Putamen (tissue), 1 donor: Measurements from ENCODE around the gene IL17RD.

ENCODE experiments used
- DNase-seq: peaks from one replicate; pipeline ENCODE4 v3.0.0-alpha.2; 2016; ENCODE audit warnings: low spot score

The IL17RD gene

GRCh38 chr3:57130571-57131209, 34.5 kb downstream of the IL17RD start:
- DNase-seq = no peak

DNA sequence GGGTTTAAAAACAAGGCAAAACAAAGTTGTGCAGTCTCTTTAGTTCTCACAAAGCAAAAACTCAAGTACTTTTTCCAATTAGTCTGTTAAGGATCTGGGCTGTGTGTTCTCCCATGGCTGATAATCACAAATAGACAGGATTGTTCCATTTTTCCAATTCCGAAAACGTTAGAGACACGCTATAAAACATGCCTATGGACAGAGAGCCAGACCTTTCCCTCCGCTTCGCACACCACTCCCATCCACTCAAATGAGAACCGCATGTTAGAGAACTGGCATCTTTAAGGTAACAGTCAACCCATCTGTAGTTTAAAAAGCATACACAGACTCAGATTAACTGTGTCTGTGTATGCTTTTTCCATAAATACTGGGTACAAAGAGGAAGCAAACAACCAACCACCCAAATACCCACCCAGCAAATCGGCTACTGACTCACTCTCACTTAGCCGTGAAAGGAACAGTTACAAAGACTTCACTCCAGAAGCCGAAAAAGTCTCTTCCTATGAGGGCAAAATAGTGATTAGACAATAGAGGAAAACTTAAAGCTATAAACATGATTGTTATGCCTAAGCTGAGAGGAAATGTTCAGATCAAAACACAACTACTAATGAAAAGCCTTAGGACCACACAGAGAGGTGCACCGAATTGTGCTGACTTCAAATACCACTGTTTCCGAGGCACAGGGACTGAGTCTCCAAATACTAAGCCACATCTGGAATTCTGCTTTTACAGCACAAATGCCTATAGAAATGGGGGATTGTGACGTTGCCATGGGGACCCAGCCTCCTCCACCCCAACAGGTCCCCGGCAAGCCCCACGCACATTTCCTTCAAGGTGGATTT, 36.1 kb downstream of the IL17RD start:
- no peak for DNase-seq

- no peak for DNase-seq
Measured at GRCh38 chr3:57127891-57128518, 37.1 kb downstream of the IL17RD start.

- no peak for DNase-seq
Measured at GRCh38 chr3:57126244-57126643, 38.9 kb downstream of the IL17RD start.

DNA sequence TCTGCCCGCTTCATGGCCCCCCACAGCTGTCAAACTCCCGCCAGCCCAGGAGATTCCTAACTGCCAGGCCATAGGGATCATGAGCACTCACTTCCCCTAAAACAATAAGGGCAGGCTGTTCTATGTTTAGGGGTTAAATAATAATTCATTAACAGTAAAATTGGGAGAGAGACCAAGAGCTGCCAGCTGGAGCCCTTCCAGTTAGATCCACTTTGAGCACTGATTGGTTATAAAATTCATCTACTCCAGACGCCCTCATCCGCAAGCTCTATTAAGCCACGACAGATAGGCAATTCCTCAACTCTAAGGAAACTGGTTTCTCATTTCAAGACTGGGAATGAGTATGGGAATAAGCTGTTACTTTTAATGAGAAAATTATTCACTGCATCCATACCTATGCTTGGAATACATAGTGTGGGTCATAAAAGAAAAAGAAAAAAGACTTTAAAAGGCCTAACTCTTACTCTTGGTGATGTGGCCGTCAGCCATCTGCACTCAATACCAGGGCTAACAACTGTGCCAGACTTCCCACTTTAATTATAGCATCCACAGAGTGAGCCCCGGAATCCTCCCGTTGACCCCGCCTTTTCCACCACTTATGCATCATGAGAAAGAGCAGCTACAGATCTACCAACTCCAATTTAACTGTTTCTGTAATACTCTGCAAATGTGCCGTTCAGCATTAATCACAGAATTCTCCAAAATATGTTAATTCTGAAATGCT, 44.5 kb downstream of the IL17RD start:
- DNase-seq = no peak

GRCh38 chr3:57120040-57120439, 45.1 kb downstream of the IL17RD start:
- no peak for DNase-seq

GRCh38 chr3:57118254-57118653, 46.9 kb downstream of the IL17RD start:
- no peak for DNase-seq

GRCh38 chr3:57116501-57116900, 48.7 kb downstream of the IL17RD start:
- no peak for DNase-seq

- DNase-seq = no peak
Measured at GRCh38 chr3:57112206-57112605, 52.9 kb downstream of the IL17RD start.

DNA sequence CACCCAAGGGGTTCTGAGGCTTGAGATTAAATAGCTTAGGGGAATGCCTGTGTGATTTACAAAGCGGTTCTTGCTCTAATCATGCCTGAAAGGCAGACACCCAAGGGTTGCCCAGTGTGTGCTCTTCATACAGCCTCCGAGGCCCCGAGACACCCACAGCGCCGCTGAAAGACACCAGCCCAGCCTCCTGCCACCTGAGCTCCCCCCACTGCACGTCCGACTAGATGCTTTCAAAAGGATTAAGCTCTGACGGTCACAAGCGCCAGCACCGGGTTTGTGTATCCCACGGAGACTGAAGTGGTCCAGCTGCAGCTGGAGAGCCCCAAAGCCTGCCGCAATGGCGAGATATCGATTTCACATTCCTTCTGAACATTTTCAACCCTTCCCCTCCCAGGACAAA, 54.4 kb downstream of the IL17RD start:
- no peak for DNase-seq

DNA sequence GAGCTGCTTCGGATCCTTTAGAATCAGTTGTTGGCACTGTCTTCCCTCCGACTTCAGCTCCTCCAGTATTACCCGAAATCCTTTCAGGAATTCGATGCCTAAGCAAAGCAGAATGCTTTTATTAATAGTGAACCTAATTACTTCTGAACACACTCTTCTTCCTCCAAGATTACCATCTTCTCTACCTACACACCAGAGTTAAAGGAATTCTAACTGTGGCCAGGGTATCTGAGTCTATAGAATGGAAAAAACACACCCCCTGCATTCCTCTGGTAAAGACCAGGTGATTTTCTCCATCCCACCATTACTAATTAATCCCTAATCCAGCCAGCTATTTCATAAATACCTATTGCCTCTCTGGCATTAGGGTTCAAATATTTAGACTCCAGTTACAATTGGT, 54.9 kb downstream of the IL17RD start:
- DNase-seq = no peak

DNA sequence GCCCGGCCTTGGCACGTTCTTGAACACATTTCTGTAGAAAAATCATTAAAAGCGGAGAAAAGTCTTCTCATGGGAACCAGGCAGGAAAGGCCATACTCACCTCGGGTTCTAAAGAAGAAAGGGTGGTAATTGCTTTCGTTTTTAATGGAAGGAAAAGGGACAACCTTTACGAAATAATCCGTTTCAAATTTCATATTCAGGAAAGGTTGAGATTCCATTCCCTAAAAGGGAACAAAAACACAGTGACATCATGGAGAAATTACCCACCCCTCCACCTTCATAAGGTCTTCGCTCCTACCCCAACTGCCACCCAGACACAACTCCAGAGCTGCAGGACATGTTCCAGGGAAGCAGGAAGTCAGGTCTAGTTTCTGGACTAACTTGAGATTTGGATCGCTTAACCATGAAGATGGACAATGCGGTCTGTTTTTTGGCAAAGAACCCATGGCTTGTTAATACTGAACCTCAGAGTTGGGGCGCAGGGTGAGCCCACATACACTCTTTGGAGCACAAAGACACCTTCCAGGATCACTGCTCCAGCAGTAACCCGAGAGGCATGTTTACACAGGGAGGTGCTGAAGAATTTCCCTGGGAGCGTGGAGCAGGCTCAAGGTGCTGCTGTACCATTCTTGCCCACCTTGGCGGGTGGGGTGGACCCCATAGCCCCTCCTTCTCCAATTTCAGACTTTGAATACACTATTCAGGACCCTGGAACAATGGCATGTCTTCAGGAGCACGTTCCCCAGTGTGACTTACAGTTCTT, 55.5 kb downstream of the IL17RD start:
- DNase-seq = no peak

DNA sequence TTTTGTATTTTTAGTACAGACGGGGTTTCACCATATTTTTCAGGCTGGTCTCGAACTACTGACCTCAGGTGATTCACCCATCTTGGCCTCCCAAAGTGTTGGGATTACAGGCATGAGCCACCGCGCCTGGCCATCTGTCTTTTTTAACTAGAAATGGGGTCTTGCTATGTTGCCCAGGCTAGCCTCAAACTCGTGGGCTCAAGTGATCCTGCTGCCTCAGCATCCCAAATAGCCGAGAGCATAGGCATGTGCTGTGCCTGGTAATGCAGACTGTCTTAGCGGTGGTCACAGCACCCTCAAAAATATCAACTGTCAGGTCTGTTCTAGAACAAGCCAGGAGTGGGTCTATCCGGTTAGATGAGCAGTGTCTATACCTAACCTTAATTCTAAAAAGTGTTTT, 56.5 kb downstream of the IL17RD start:
- DNase-seq = no peak

DNA sequence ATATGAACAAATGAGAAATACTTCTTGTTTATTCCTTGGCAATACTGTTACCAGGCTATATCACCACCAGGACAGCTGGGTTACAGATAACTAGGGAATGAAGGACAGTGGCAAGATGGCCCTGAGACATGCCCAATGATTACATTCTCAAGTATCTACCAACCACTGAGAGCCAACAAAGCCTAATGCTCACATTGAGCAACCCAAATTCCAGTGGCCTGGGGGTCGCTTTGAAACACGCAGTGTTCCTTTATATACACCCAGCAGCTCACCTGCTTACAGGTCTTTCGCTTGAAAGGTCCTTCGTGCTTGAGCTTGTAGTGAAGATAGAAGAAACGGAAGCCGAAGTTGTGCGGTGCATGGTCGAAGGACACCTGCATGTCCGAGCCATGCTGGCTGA, 59.6 kb downstream of the IL17RD start:
- DNase-seq = no peak

GRCh38 chr3:57100046-57100695, 65.0 kb downstream of the IL17RD start:
- DNase-seq = peak; percentile 75

GRCh38 chr3:57098418-57099310, 66.5 kb downstream of the IL17RD start:
- DNase-seq = no peak

GRCh38 chr3:57097536-57097935, 67.6 kb downstream of the IL17RD start:
- DNase-seq = no peak

GRCh38 chr3:57095363-57095762, 69.8 kb downstream of the IL17RD start:
- no peak for DNase-seq

- DNase-seq = no peak
Measured at GRCh38 chr3:57094575-57094974, 70.6 kb downstream of the IL17RD start.

DNA sequence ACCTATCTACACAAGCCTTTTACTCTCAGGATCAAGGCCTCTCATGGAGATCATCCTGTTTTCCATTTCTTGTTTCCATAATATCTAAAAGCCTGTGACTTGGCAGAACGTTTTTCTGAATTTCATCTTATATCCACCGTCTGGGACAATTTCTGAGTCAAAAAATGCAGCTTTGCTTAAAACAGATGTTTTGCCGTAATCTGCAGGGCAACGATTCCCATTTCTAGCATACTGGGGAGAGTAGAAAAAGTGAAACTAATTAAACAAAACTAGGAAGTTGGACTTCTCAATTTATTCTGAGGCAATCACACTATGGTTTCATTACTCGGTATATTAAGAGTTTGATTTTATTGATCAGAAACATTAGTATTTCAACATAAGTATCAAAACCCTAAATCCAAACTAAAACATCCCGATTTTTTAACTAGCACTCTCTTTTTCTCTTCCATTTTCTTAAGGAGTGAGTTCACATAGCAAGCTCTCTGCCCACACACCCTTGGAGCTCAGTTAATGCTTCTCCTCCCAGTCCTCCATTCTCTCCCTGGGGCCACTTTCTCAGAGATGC, 71.1 kb downstream of the IL17RD start:
- DNase-seq = no peak
